Astrocyte of the cerebellum (primary cell): ENCODE results near the gene IQCF2.

ENCODE experiments used
- DNase-seq: peaks from one replicate; pipeline ENCODE4 v3.0.0-alpha.2; 2011; ENCODE audit warnings: low read depth
- H3K4me3 ChIP-seq: 2 replicates; pipeline ENCODE4 v1.5.1; 2011; ENCODE audit warnings: mild to moderate bottlenecking, low read depth, low read length, moderate library complexity
- CTCF ChIP-seq: IDR thresholded peaks from 2 replicates; pipeline ENCODE4 v1.5.1; 2012; ENCODE audit warnings: low read length, low read depth, moderate library complexity, mild to moderate bottlenecking; ENCODE audit errors: missing control alignments
- in situ Hi-C: cut with HindIII; loops from 2 replicates; pipeline ENCODE4 v1.10.0; 2017; ENCODE audit warnings: low sequenced_read_pairs

Gene IQCF2

GRCh38 chr3:51819151-51819550 lies 42.3 kb upstream of the IQCF2 start:
- TF ChIP-seq CTCF = no peak
- no peak overlapping the region for H3K4me3 ChIP-seq
- in situ Hi-C loops = no loop called here
- DNase-seq = no peak

GRCh38 chr3:51819709-51820406 lies 41.6 kb upstream of the IQCF2 start:
- H3K4me3 ChIP-seq = no peak overlapping the region
- DNase-seq = no peak
- in situ Hi-C loops = no loop called here
- TF ChIP-seq CTCF = no peak

- no peak for DNase-seq
- TF ChIP-seq CTCF = no peak
- no peak overlapping the region for H3K4me3 ChIP-seq
- in situ Hi-C loops = no loop called here
Observed at GRCh38 chr3:51828297-51828696, 33.1 kb upstream of the IQCF2 start.

- H3K4me3 ChIP-seq = no peak overlapping the region
- TF ChIP-seq CTCF = no peak
- no peak for DNase-seq
- in situ Hi-C loops = no loop called here
Observed at GRCh38 chr3:51830345-51830744, 31.1 kb upstream of the IQCF2 start.

- no peak for TF ChIP-seq CTCF
Observed at GRCh38 chr3:51830836-51831385, 30.5 kb upstream of the IQCF2 start.

GRCh38 chr3:51836606-51837005 lies 24.8 kb upstream of the IQCF2 start:
- in situ Hi-C loops = loop anchor here (5.0 kb wide), 1 partner anchor 56 kb away; no protein-coding TSS in a partner anchor
- TF ChIP-seq CTCF = no peak

More at GRCh38 chr3:51830836-51831385, 30.5 kb upstream of the IQCF2 start:
- DNase-seq = no peak
- no peak overlapping the region for H3K4me3 ChIP-seq
- in situ Hi-C loops = no loop called here

More at GRCh38 chr3:51836606-51837005, 24.8 kb upstream of the IQCF2 start:
- no peak for DNase-seq
- H3K4me3 ChIP-seq = no peak overlapping the region
